ENCODE results near the gene KLHL17.

KLHL17 gene

DNA sequence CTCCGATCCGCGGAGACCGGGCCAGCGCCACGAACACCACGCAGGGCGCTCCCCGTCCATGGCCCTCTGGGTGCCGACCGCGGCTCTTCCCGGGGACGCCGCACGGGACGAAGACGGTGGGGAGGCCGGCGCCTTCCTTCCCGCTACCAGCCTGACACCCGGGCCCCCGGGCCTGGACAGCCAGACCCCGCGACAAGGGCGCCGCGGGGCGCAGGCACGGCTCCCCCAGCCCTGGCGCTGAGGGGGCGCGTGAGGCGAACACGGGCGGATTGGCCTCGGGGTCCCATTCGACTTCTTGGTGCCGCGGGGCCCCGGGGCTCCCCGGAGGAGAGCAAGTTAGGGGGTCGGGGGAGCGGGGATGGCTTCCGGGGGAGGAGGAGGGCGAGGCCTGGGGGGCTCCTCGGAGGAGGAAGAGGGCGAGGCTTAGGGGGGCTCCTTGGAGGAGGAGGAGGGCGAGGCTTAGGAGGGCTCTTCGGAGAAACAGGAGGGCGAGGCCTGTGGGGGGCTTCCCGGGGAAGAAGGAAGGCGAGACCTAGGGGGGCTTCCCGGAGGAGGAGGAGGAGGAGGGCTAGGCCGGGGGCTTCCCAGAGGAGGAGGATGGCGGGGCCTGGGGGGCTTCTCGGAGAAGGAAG, 537 bp upstream of the KLHL17 start:
- Histone ChIP-seq H3K27ac (peak overlapping the region; percentile 49 to 75), H3K4me3 (peak overlapping the region; percentile 98 to 100), H3K27me3 (no peaks in the 10 kb centered on the region), H3K36me3 (peaks cover 14 to 47% (median 23%) of the 10 kb centered on the region in 3 donors), H3K9me3 (no peaks in the 10 kb centered on the region), H3K4me1 (peaks cover 0 to 40% (median 31%) of the 10 kb centered on the region in 4 donors)
- TF ChIP-seq, protein P1, sequence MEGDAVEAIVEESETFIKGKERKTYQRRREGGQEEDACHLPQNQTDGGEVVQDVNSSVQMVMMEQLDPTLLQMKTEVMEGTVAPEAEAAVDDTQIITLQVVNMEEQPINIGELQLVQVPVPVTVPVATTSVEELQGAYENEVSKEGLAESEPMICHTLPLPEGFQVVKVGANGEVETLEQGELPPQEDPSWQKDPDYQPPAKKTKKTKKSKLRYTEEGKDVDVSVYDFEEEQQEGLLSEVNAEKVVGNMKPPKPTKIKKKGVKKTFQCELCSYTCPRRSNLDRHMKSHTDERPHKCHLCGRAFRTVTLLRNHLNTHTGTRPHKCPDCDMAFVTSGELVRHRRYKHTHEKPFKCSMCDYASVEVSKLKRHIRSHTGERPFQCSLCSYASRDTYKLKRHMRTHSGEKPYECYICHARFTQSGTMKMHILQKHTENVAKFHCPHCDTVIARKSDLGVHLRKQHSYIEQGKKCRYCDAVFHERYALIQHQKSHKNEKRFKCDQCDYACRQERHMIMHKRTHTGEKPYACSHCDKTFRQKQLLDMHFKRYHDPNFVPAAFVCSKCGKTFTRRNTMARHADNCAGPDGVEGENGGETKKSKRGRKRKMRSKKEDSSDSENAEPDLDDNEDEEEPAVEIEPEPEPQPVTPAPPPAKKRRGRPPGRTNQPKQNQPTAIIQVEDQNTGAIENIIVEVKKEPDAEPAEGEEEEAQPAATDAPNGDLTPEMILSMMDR (IDR thresholded peaks at IDR 0.05): no peak
- no peak for DNase-seq
- intact Hi-C loops (cut with DNase I; ENCODE audit: low total_unique reads): loop anchor here (5.0 kb wide), 1 partner anchor 53 kb away; no protein-coding TSS in a partner anchor

DNA sequence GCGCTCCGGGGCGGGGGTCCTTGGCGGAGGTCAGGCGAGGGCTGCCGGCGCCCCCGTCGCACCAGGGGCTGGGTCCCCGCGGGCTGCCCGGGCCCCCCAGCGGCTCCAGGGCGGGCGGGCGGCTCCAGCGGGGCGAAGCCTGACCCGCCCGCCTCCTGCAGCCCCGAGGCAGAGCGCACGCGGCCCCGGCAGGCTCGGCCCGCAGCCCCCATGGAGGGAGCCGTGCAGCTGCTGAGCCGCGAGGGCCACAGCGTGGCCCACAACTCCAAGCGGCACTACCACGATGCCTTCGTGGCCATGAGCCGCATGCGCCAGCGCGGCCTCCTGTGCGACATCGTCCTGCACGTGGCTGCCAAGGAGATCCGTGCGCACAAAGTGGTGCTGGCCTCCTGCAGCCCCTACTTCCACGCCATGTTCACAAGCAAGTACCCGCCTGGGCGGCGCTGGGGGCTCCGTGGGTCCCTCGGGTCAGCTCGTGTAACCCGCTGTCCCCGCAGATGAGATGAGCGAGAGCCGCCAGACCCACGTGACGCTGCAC, 817 bp downstream of the KLHL17 start:
- no peaks in the 10 kb centered on the region for H3K9me3 ChIP-seq
- no peak for DNase-seq
- peak overlapping the region in 1 of 2 donors; percentile 75 for H3K27ac ChIP-seq
- peak overlapping the region; percentile 98 to 100 for H3K4me3 ChIP-seq
- peaks cover under 1 to 34% (median 14%) of the 10 kb centered on the region in 3 donors for H3K36me3 ChIP-seq
- TF ChIP-seq, protein P1 (IDR thresholded peaks at IDR 0.05): no peak
- intact Hi-C loops (cut with DNase I; ENCODE audit: low total_unique reads): loop anchor here (5.0 kb wide), 1 partner anchor 54 kb away; no protein-coding TSS in a partner anchor
- H3K27me3 ChIP-seq: no peaks in the 10 kb centered on the region
- H3K4me1 ChIP-seq: peaks cover 0 to 51% (median 35%) of the 10 kb centered on the region in 4 donors

GRCh38 chr1:962381-963300, 2.3 kb downstream of the KLHL17 start:
- intact Hi-C loops (cut with DNase I; ENCODE audit: low total_unique reads): loop anchor here (5.0 kb wide), 1 partner anchor 55 kb away; no protein-coding TSS in a partner anchor
- H3K4me1 ChIP-seq: peaks cover 0 to 58% (median 41%) of the 10 kb centered on the region in 4 donors
- peaks cover 0 to 22% (median 5%) of the 10 kb centered on the region in 3 donors for H3K36me3 ChIP-seq
- no peaks in the 10 kb centered on the region for H3K9me3 ChIP-seq
- TF ChIP-seq, protein P1 (IDR thresholded peaks at IDR 0.05): no peak
- peaks cover 0 to 5% of the 10 kb centered on the region in 2 donors for H3K27me3 ChIP-seq
- DNase-seq: no peak
- no peak overlapping the region for H3K27ac ChIP-seq
- H3K4me3 ChIP-seq: no peak overlapping the region

DNA sequence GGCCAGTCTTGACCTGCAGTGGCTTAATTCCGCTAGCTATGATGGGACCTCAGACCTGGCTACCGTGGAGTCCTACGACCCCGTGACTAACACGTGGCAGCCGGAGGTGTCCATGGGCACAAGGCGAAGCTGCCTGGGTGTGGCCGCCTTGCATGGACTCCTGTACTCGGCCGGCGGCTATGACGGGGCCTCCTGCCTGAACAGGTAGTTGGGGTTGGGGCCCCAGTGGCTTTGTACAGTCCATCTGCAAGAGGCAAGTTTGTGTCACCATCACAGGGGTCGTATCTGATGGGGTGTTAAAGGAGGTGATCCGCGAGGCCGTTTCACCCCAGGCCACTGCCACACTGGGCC, 2.9 kb downstream of the KLHL17 start:
- intact Hi-C loops (cut with DNase I; ENCODE audit: low total_unique reads): loop anchor here (5.0 kb wide), 1 partner anchor 56 kb away; no protein-coding TSS in a partner anchor
- H3K27me3 ChIP-seq: peaks cover 0 to 11% of the 10 kb centered on the region in 2 donors
- no peaks in the 10 kb centered on the region for H3K9me3 ChIP-seq
- DNase-seq: no peak
- H3K27ac ChIP-seq: no peak overlapping the region
- TF ChIP-seq, protein P1 (IDR thresholded peaks at IDR 0.05): no peak
- H3K36me3 ChIP-seq: peaks cover 0 to 22% (median 5%) of the 10 kb centered on the region in 3 donors
- peaks cover 0 to 56% (median 36%) of the 10 kb centered on the region in 4 donors for H3K4me1 ChIP-seq
- no peak overlapping the region for H3K4me3 ChIP-seq

GRCh38 chr1:963746-964525, 3.6 kb downstream of the KLHL17 start:
- intact Hi-C loops (cut with DNase I; ENCODE audit: low total_unique reads): loop anchor here (5.0 kb wide), 1 partner anchor 57 kb away; no protein-coding TSS in a partner anchor
- no peak overlapping the region for H3K27ac ChIP-seq
- H3K4me3 ChIP-seq: no peak overlapping the region
- H3K27me3 ChIP-seq: peaks cover 0 to 16% of the 10 kb centered on the region in 2 donors
- peaks cover 0 to 50% (median 31%) of the 10 kb centered on the region in 4 donors for H3K4me1 ChIP-seq
- no peaks in the 10 kb centered on the region for H3K9me3 ChIP-seq
- peaks cover 0 to 22% (median 5%) of the 10 kb centered on the region in 3 donors for H3K36me3 ChIP-seq
- TF ChIP-seq, protein P1 (IDR thresholded peaks at IDR 0.05): no peak
- DNase-seq: no peak

All from tibial artery (tissue), 4 donors.